Skin of body (tissue), 3 donors: ENCODE measurements around the gene PXN. TPM values are rescaled to one million over a fixed set of nuclear protein-coding genes. Genes with fewer than 3 reads are reported as not detected.

Experiments used
- DNase-seq: peaks from one replicate; lab custom pipeline; 2025; lab: John Stamatoyannopoulos, UW
- small RNA-seq: library from RNA; depleted of rRNA; stranded (forward); fragments of <200 nt; gene quantifications from one replicate; pipeline ENCODE3, GENCODE V24; 2014; ENCODE audit warnings: low replicate concordance
- total RNA-seq: library from RNA; depleted of rRNA; stranded (reverse); fragments of >200 nt; gene quantifications from one replicate; pipeline ENCODE4 v1.2.3, GENCODE V29; 2014

PXN gene
- total RNA-seq, 1 donor from 2014 or later = 30.5 TPM

DNA sequence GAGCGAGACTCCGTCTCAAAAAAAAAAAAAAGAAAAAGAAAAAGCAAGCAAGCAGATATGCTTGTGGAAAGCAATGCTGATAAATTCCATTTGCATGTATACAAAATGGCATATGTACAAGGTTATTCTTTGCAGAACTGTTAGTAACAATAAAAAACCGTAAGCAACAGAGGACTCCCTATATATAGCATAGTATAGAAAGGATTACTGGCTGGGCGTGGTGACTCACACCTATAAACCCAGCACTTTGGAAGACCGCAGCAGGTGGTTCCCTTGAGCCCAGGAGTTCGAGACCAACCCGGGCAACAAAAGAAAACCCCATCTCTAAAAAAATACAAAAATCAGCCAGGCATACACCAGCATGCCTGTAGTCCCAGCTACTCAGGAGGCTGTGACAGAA is 84.6 kb downstream of the PXN start:
- DNase-seq = no peak

GRCh38 chr12:120175537-120175936 is 90.0 kb downstream of the PXN start:
- DNase-seq = no peak

- DNase-seq = no peak
Measured at GRCh38 chr12:120175062-120175461, 90.5 kb downstream of the PXN start.

GRCh38 chr12:120172053-120172452 is 93.5 kb downstream of the PXN start:
- DNase-seq = no peak

GRCh38 chr12:120170631-120171030 is 94.9 kb downstream of the PXN start:
- DNase-seq = no peak

DNA sequence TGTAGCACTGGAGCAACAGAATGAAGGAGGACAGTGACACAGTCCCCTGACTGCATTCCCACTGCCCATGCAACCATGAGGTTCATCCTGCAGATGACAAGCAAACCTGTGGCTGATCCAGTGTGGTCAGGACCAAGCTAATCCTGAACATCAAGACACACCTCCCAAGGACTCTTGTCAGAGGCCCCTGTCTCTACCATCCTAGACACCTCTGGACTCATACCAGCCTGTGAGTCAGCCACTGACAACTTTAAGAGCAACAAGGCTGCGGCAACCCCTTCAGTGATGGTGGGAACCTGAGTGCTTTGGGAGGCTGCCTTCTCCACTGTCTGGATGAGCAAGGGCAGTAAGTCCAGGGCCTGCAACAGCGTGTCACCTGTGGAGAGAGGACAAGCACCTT is 95.6 kb downstream of the PXN start:
- DNase-seq = no peak

DNA sequence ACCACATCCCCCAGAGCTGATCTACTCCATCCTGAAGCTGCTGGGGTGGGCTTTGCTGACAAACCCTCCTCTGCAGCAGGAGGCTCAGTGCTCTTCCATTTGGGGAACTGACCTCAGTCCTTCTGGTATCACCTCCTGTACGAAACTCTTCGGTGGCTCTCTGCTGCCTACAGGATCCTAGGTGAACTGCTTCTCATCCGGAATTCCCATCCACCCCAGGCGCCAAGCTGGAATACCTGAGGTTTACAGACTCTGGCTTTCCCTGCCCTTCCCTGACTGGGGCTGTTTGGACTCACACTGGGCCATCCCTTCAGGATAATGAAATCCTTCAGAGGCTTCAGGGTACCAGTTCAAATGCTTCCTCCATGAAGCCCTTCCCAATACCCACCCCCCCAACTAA is 97.2 kb downstream of the PXN start:
- no peak for DNase-seq

DNA sequence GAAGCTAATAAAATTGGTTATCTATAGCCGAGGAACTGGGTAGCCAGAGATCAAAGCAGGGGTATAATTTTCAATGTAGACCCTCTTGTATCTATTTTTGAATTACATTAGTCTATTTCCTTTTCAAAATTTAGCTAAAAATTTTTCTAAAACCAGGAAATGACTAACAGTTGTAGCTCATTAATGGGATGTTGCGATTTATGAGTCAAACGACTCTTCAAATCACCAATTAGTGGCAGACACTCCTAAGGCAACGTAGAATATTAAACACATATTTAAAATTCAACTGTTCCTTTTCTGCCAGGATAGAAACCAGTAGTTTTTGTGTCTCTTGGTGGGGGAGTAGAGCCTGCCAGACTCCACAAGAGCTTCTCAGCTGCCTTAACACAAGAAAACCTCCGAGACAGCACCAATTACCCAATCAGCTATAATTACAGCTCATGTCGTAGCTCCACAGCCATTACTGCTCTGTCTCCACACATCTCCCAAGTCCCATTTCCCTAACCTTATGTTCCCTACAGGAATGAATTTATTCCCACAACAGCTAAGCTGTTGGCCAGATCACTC is 97.9 kb downstream of the PXN start:
- no peak for DNase-seq

DNA sequence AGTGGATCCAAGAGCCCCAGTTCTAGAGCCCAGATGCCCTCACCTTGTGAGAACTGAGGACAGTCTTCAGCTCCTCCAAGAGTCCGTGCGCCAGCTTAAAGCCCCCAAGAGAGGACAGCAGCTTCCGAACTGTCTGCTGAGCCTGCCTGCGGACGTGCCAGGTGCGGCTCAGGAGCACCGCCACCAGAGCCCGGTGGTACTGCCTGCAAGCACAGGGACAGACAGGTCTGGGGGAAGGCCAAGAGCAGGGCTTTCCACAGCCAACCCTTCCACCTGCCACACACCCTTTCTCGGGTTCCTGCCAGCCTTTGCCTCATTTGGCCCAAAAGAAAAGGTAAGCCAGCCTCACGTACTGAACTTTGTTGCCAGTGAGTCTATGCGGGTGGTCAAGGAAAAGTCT is 101.2 kb downstream of the PXN start:
- DNase-seq = no peak

- DNase-seq = no peak
Measured at GRCh38 chr12:120162763-120163162, 102.8 kb downstream of the PXN start.

DNA sequence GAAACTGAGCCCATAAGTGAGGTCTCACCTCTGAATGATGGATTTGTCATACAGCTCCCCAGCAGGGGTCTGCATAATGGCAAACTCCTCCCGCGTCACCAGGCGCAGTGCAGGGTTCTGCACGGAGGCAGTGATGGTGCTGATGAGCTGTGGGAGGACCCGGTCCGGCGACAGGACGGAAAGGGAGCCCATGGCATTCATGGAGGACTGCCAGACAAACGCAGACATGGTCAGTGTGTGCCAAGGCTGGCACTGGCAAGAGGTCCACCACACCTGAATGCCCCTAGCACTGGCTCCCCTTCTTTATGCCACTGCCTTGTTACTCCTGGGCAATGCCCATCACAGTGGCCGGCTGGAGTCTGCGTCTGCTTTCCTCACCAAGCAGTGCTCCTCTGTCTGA is 103.7 kb downstream of the PXN start:
- no peak for DNase-seq

Small RNA genes within 50 kb of the gene (small RNA-seq; reads per million reads assigned to genes)
- gene RNU4-1 (487 reads per million, percentile 98 among the genes with 10 or more reads in this experiment), gene RNU4-2 (1,643 reads per million, percentile 99 among the genes with 10 or more reads in this experiment), gene RNU6-1088P (not detected)

Other genes starting within 250 kb of the PXN start
- gene RAB35, start 149.0 kb downstream of the PXN start, total RNA-seq = 14.6 TPM
- 113 TPM for gene GCN1, start 71.0 kb downstream of the PXN start, total RNA-seq
- gene RPLP0, start 64.6 kb downstream of the PXN start, total RNA-seq = 2,033 TPM
- under 0.01 TPM for gene RNU4-2, start 26.2 kb upstream of the PXN start, total RNA-seq
- gene RNU4-1, start 27.5 kb upstream of the PXN start, total RNA-seq = under 0.01 TPM
- gene SIRT4, start 36.6 kb upstream of the PXN start, total RNA-seq = 3.3 TPM
- not detected for gene PLA2G1B, start 62.0 kb upstream of the PXN start, total RNA-seq
- 0.99 TPM for gene MSI1, start 103.4 kb upstream of the PXN start, total RNA-seq
- gene COX6A1, start 172.4 kb upstream of the PXN start, total RNA-seq = 242 TPM
- 14.4 TPM for gene TRIAP1, start 180.7 kb upstream of the PXN start, total RNA-seq
- gene GATC, start 180.7 kb upstream of the PXN start, total RNA-seq = 18.1 TPM
- gene SRSF9, start 204.0 kb upstream of the PXN start, total RNA-seq = 105 TPM
- gene DYNLL1, start 230.4 kb upstream of the PXN start, total RNA-seq = 226 TPM